ENCODE data around the gene YTHDF1. TPM values are rescaled to one million over a fixed set of nuclear protein-coding genes. Genes with fewer than 3 reads are reported as not detected.

Gene YTHDF1
- total and polyA plus RNA-seq, 11 donors: 14.7 to 38.2 (median 22.5) TPM

- H3K4me3 ChIP-seq: no peak overlapping the region
- ATAC-seq: no peak
- H3K4me1 ChIP-seq: no peaks in the 10 kb centered on the region
- H3K27ac ChIP-seq: no peak overlapping the region
- no peak for DNase-seq
- WGBS, 4 donors: 34 to 52% (median 48%) methylated on average over 30 of the region's 30 CpGs
- no peaks in the 10 kb centered on the region for H3K9me3 ChIP-seq
- intact Hi-C loops (cut with DNase I): no loop called here
- TF ChIP-seq POLR2A (IDR thresholded peaks at IDR 0.05): no peak
- TF ChIP-seq CTCF (IDR thresholded peaks at IDR 0.05): no peak
- H3K36me3 ChIP-seq: no peaks in the 10 kb centered on the region
- peaks cover 8 to 76% (median 18%) of the 10 kb centered on the region in 9 donors for H3K27me3 ChIP-seq
Observed at GRCh38 chr20:63261795-63262528, 46.0 kb upstream of the YTHDF1 start.

- no peak overlapping the region for H3K4me3 ChIP-seq
- ATAC-seq (no peak), DNase-seq (no peak)
- TF ChIP-seq POLR2A (IDR thresholded peaks at IDR 0.05) (no peak), CTCF (IDR thresholded peaks at IDR 0.05) (no peak)
- no peaks in the 10 kb centered on the region for H3K4me1 ChIP-seq
- no peaks in the 10 kb centered on the region for H3K9me3 ChIP-seq
- peaks cover 8 to 80% (median 23%) of the 10 kb centered on the region in 9 donors for H3K27me3 ChIP-seq
- no peaks in the 10 kb centered on the region for H3K36me3 ChIP-seq
- intact Hi-C loops (cut with DNase I): no loop called here
- 47 to 57% (median 51%) methylated on average over 18 to 25 of the region's 25 CpGs for WGBS, 4 donors
- H3K27ac ChIP-seq: no peak overlapping the region
Observed at GRCh38 chr20:63261060-63261794, 45.3 kb upstream of the YTHDF1 start.

- H3K4me3 ChIP-seq: no peak overlapping the region
- H3K27ac ChIP-seq: no peak overlapping the region
- no peak for TF ChIP-seq POLR2A (IDR thresholded peaks at IDR 0.05)
- TF ChIP-seq CTCF (IDR thresholded peaks at IDR 0.05): no peak
- intact Hi-C loops (cut with DNase I): no loop called here
- DNase-seq (no peak), ATAC-seq (no peak)
- no peaks in the 10 kb centered on the region for H3K9me3 ChIP-seq
- no peaks in the 10 kb centered on the region for H3K4me1 ChIP-seq
- H3K36me3 ChIP-seq: no peaks in the 10 kb centered on the region
- 81 to 88% (median 84%) methylated on average over 13 to 15 of the region's 15 CpGs for WGBS, 4 donors
- peaks cover 8 to 80% (median 23%) of the 10 kb centered on the region in 9 donors for H3K27me3 ChIP-seq
Observed at GRCh38 chr20:63260521-63260920, 44.6 kb upstream of the YTHDF1 start.

- TF ChIP-seq POLR2A (IDR thresholded peaks at IDR 0.05) (no peak), CTCF (IDR thresholded peaks at IDR 0.05) (no peak)
- intact Hi-C loops (cut with DNase I): no loop called here
- WGBS, 4 donors: 73 to 80% (median 76%) methylated on average over 25 of the region's 25 CpGs
- Histone ChIP-seq H3K4me1 (no peaks in the 10 kb centered on the region), H3K4me3 (no peak overlapping the region), H3K36me3 (no peaks in the 10 kb centered on the region), H3K27me3 (peaks cover 11 to 80% (median 27%) of the 10 kb centered on the region in 9 donors), H3K27ac (no peak overlapping the region), H3K9me3 (no peaks in the 10 kb centered on the region)
- ATAC-seq (no peak), DNase-seq (no peak)
Observed at GRCh38 chr20:63259734-63260460, 44.0 kb upstream of the YTHDF1 start.
